Upper lobe of left lung (tissue), 4 donors: ENCODE measurements around the gene OR2F1.

Experiments
- POLR2A ChIP-seq, 4 donors: fragments of 450-650 bp; IDR thresholded peaks; one replicate each; pipeline ENCODE4 v1.5.1; 2016 to 2017; ENCODE audit warnings: antibody characterized with exemption in 4 of 4, mild to moderate bottlenecking in 2 of 4
- POLR2AphosphoS5 ChIP-seq, 2 donors: sonication (generic); formaldehyde crosslinking; IDR thresholded peaks; one replicate each; pipeline ENCODE4 v1.5.1; 2017; ENCODE audit warnings: antibody characterized with exemption in 2 of 2
- TF ChIP-seq, protein P1 (sequence below), 6 experiments: fragments of 450-650 bp in 4 of 6; fragments of 200-600 bp in 2 of 6; sonication (generic) in 2 of 6; IDR thresholded peaks; one replicate each; pipeline ENCODE4 v1.5.1; 2016 to 2019; ENCODE audit warnings: antibody characterized with exemption in 6 of 6

DNA sequence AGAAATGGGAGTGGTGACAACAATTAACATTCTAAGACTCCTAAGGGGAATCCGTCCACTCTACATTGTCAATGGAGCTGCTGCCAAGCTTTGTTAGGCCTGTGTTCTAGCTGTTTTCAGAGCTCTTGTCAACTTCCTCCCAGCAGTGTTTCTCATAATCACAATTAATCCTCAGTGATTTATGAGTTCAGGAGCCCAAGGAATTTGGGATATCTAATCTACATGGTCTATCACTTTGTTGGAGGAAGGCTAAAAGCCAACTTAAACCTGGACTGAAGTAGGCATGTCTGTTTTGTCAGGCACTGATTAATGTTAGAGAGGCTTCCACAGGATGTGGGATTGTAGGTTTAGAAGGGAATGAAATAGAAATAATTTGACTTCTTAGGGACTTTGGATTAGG, 29.8 kb upstream of the OR2F1 start:
- no peak for TF ChIP-seq POLR2A (IDR thresholded peaks at IDR 0.05)
- no peak for TF ChIP-seq POLR2AphosphoS5 (IDR thresholded peaks at IDR 0.05)
- TF ChIP-seq, protein P1, sequence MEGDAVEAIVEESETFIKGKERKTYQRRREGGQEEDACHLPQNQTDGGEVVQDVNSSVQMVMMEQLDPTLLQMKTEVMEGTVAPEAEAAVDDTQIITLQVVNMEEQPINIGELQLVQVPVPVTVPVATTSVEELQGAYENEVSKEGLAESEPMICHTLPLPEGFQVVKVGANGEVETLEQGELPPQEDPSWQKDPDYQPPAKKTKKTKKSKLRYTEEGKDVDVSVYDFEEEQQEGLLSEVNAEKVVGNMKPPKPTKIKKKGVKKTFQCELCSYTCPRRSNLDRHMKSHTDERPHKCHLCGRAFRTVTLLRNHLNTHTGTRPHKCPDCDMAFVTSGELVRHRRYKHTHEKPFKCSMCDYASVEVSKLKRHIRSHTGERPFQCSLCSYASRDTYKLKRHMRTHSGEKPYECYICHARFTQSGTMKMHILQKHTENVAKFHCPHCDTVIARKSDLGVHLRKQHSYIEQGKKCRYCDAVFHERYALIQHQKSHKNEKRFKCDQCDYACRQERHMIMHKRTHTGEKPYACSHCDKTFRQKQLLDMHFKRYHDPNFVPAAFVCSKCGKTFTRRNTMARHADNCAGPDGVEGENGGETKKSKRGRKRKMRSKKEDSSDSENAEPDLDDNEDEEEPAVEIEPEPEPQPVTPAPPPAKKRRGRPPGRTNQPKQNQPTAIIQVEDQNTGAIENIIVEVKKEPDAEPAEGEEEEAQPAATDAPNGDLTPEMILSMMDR (IDR thresholded peaks at IDR 0.05), result no peak
